ENCODE data around the gene LAMA4. TPM values are rescaled to one million over a fixed set of nuclear protein-coding genes. Genes with fewer than 3 reads are reported as not detected.

The LAMA4 gene
- total RNA-seq, 2 experiments from 2014 or later, result not detected

Other genes with a start within 250 kb of the LAMA4 start
- not detected for gene CCN6, start 200.5 kb downstream of the LAMA4 start, total RNA-seq
- 10 to 100 TPM; 32.1 to 37.5 TPM for gene TUBE1, start 167.1 kb downstream of the LAMA4 start, total RNA-seq
- 1 to 10 TPM; 7.6 to 7.7 TPM for gene FAM229B, start 167.0 kb downstream of the LAMA4 start, total RNA-seq
- gene RFPL4B, start 92.8 kb upstream of the LAMA4 start, total RNA-seq, result not detected

Data from activated CD8-positive, alpha-beta memory T cell treated with anti-CD3 and anti-CD28 coated beads for 36 hours (primary cell).